GM20000 (cell line): ENCODE data around the gene DLG2.

Experiments used
- DNase-seq: peaks from one replicate; pipeline ENCODE4 v3.0.0; 2012; ENCODE audit warnings: low spot score
- CTCF ChIP-seq: IDR thresholded peaks from 2 replicates; pipeline ENCODE4 v1.5.1; 2012; ENCODE audit warnings: mild to moderate bottlenecking, control low read depth; ENCODE audit errors: extremely low read depth, missing control alignments

Gene DLG2

GRCh38 chr11:83674102-83674896 is 1952.8 kb downstream of the DLG2 start:
- TF ChIP-seq CTCF, result no peak
- DNase-seq, result no peak

DNA sequence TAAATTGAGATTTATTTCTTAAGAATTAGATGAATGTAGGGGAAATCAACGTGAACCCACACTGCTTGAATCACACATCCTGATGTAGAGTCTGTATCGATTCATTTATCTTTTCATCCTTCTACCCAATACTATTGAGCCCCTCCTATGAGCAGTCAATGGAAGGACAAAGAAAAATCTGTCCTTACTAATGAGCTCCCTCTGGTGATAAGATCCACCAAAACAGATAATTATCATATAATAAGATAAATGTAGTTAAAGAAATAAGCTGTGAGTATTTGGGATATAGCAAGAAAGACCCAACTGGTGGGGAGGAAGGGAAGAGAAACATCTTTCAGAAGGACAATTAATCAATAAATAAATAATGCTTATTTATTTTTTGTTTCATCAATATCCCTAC is 1955.9 kb downstream of the DLG2 start:
- DNase-seq, result no peak
- no peak for TF ChIP-seq CTCF

DNA sequence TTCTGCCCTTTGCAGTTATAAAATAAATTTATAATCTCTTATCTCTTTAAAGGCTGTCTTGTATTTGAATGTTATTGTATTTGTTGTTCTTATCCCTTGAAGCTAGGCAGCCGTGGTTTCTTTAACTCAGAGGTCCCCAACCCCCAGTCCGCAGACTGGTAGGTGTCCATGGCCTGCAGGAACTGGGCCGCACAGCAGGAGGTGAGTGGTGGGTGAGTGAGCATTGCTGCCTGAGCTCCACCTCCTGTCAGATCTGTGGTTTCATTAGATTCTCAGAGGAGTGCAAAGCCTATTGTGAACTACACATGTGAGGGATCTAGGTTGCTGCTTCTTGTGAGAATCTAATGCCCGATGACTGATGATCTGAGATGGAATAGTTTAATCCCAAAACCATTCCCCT is 1961.0 kb downstream of the DLG2 start:
- DNase-seq, result no peak
- TF ChIP-seq CTCF, result no peak

GRCh38 chr11:83663988-83664387 is 1963.2 kb downstream of the DLG2 start:
- TF ChIP-seq CTCF, result no peak
- DNase-seq, result no peak

- DNase-seq, result no peak
- no peak for TF ChIP-seq CTCF
Observed at GRCh38 chr11:83663446-83663845, 1963.7 kb downstream of the DLG2 start.

GRCh38 chr11:83662494-83662893 is 1964.7 kb downstream of the DLG2 start:
- TF ChIP-seq CTCF, result no peak
- DNase-seq, result no peak

GRCh38 chr11:83661491-83662350 is 1965.4 kb downstream of the DLG2 start:
- no peak for TF ChIP-seq CTCF
- DNase-seq, result no peak
